Esophagus squamous epithelium (tissue), 5 donors: ENCODE results near the gene IGSF9. TPM values are rescaled to one million over a fixed set of nuclear protein-coding genes. Genes with fewer than 3 reads are reported as not detected.

Experiments
- DNase-seq: peaks from one replicate; lab custom pipeline; 2025; lab: John Stamatoyannopoulos, UW
- H3K27ac ChIP-seq, 4 donors: fragments of 200-600 bp; sonication (generic); one replicate each; pipeline ENCODE4 v1.5.1; 2016 to 2019; ENCODE audit warnings: mild to moderate bottlenecking in 1 of 4
- H3K27me3 ChIP-seq, 4 donors: fragments of 200-600 bp; sonication (generic); 1 replicate in 3 of 4; 2 replicates in 1 of 4; pipeline versions ENCODE4 v1.5.1 to v1.6.0; 2017 to 2021; ENCODE audit warnings: antibody characterized with exemption in 1 of 4
- H3K36me3 ChIP-seq, 3 donors: fragments of 200-600 bp; sonication (generic); one replicate each; pipeline ENCODE4 v1.5.1; 2016 to 2019
- H3K4me1 ChIP-seq, 3 donors: fragments of 200-600 bp; sonication (generic); one replicate each; pipeline ENCODE4 v1.5.1; 2017 to 2019
- H3K4me3 ChIP-seq, 4 donors: fragments of 200-600 bp; sonication (generic); 1 replicate in 3 of 4; 2 replicates in 1 of 4; pipeline ENCODE4 v1.5.1; 2016 to 2019; ENCODE audit warnings: mild to moderate bottlenecking in 2 of 4, moderate library complexity in 1 of 4
- H3K9me3 ChIP-seq, 3 donors: fragments of 200-600 bp; sonication (generic); one replicate each; pipeline ENCODE4 v1.5.1; 2016 to 2019
- POLR2A ChIP-seq, 4 donors: fragments of 450-650 bp; IDR thresholded peaks; one replicate each; pipeline ENCODE4 v1.6.1; 2017; ENCODE audit warnings: antibody characterized with exemption in 4 of 4, mild to moderate bottlenecking in 4 of 4, moderate library complexity in 3 of 4
- WGBS, 2 donors: methylation state at CpG; one replicate each; pipeline ENCODE4 v1.1.5; 2018; 5-methylcytosine and 5-hydroxymethylcytosine counted together
- intact Hi-C: fragments of 100-400 bp; cut with DNase I; formaldehyde crosslinking; loops from one replicate; pipeline ENCODE4 v1.15.0; 2022
- total RNA-seq, 4 donors: library from RNA; depleted of rRNA; stranded (reverse); fragments of >200 nt; gene quantifications; one replicate each; pipeline ENCODE4 v1.1.0, GENCODE V29; 2016
- TF ChIP-seq, protein P1 (sequence below), 6 experiments: fragments of 450-650 bp in 4 of 6; fragments of 200-600 bp in 2 of 6; sonication (generic) in 2 of 6; IDR thresholded peaks; one replicate each; pipeline ENCODE4 v1.5.1; 2016 to 2019; ENCODE audit warnings: antibody characterized with exemption in 6 of 6, mild to moderate bottlenecking in 4 of 6, moderate library complexity in 4 of 6
- donor health status: DM: yes; HTN: yes; CAD: no.

Gene IGSF9
- total RNA-seq, 4 donors from 2014 or later, result 4.2 to 12.0 (median 8.8) TPM

- no peak for DNase-seq
- intact Hi-C loops, result loop anchor here (10.0 kb wide), 1 partner anchor 149 kb away; the partner anchor contains the start of gene KCNJ9
- 77 to 81% methylated on average over 6 to 10 of the region's 11 CpGs for WGBS, 2 donors
Observed at GRCh38 chr1:159935305-159935704, 10.1 kb downstream of the IGSF9 start.

DNA sequence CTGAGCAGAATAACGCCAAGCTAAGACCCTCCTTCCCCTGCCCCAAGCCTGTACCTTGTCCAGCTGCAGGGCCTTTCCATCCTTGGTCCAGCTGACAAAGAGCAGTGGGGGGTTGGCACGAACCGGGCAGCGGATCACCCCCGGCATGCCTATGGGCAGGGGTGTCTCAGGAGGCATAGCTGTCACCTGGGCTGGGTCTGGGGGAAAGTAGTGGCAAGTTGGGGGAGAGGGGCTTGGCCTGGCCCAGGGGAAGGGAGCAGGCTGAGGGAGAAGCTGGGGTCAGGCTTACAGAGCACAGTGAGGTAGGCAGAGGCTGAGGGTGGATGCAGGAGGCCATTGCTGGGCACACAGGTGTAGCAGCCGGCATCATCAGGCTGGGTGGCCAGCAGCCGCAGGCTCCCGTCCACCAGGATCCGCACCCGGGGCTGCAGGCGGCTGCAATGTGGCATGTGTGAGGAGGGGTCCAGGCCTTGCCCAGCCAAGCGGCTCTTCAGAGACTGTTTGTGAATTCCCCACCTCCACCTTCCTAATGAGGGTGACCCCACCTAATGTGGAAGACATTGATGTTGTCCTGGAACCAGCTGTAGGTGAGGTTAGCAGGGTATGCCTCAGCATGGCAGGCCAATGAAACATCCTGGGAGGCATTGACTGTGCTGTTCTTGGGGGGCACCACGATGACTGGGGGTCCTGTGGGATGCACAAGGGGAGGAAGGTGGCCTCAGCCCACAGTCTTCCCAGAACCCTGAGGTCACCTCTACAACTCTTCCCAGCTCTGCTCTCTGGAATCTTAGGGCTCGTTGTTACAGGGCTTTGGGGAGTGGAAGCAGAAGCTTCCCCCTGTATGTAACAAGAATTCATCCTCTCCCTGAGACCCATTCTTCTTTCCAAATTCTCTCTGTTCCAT is 11.0 kb downstream of the IGSF9 start:
- no peak overlapping the region for H3K4me3 ChIP-seq
- peaks cover 26 to 73% (median 31%) of the 10 kb centered on the region in 3 donors for H3K4me1 ChIP-seq
- H3K27me3 ChIP-seq, result peaks cover 0 to 9% (median 0%) of the 10 kb centered on the region in 4 donors
- WGBS, 2 donors, result 74 to 89% methylated on average over 3 to 10 of the region's 14 CpGs
- no peak for DNase-seq
- H3K36me3 ChIP-seq, result peaks cover 0 to 18% (median 0%) of the 10 kb centered on the region in 3 donors
- H3K27ac ChIP-seq, result no peak overlapping the region
- H3K9me3 ChIP-seq, result no peaks in the 10 kb centered on the region
- no peak for TF ChIP-seq POLR2A (IDR thresholded peaks at IDR 0.05)
- intact Hi-C loops, result loop anchor here (10.0 kb wide), 1 partner anchor 150 kb away; the partner anchor contains the start of gene KCNJ9

More at GRCh38 chr1:159935305-159935704, 10.1 kb downstream of the IGSF9 start:
- Histone ChIP-seq H3K4me1 (peaks cover 30 to 77% (median 38%) of the 10 kb centered on the region in 3 donors), H3K27me3 (peaks cover 0 to 9% (median 0%) of the 10 kb centered on the region in 4 donors), H3K9me3 (no peaks in the 10 kb centered on the region), H3K4me3 (no peak overlapping the region), H3K27ac (no peak overlapping the region), H3K36me3 (peaks cover 0 to 9% (median 0%) of the 10 kb centered on the region in 3 donors)
- TF ChIP-seq, protein P1, sequence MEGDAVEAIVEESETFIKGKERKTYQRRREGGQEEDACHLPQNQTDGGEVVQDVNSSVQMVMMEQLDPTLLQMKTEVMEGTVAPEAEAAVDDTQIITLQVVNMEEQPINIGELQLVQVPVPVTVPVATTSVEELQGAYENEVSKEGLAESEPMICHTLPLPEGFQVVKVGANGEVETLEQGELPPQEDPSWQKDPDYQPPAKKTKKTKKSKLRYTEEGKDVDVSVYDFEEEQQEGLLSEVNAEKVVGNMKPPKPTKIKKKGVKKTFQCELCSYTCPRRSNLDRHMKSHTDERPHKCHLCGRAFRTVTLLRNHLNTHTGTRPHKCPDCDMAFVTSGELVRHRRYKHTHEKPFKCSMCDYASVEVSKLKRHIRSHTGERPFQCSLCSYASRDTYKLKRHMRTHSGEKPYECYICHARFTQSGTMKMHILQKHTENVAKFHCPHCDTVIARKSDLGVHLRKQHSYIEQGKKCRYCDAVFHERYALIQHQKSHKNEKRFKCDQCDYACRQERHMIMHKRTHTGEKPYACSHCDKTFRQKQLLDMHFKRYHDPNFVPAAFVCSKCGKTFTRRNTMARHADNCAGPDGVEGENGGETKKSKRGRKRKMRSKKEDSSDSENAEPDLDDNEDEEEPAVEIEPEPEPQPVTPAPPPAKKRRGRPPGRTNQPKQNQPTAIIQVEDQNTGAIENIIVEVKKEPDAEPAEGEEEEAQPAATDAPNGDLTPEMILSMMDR (IDR thresholded peaks at IDR 0.05), result no peak
- TF ChIP-seq POLR2A (IDR thresholded peaks at IDR 0.05), result no peak

DNA sequence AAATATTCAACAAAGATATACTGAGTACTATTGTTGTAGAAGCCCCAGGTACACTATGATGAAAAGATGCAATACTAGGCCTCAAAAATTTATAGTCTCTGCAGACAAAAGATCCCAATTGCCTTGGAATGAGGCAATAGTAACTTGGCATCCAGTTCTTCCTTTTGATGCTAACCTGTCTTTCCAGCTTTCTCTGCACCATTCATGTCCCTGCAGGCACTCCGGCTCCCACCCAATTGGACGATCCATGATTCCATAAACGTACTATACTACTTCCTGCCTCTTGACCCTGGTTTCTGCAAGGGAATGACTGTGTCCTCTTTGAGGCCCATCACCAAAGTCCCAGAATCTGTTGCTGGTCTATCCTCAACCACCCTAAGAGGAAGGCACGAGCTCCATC is 12.1 kb downstream of the IGSF9 start:
- WGBS, 2 donors, result 39% methylated on average over 4 of the region's 4 CpGs
- DNase-seq, result no peak
- Histone ChIP-seq H3K27ac (peak overlapping the region in 3 of 4 donors; percentile 23 to 57 (median 55)), H3K4me1 (peaks cover 25 to 70% (median 26%) of the 10 kb centered on the region in 3 donors), H3K4me3 (no peak overlapping the region), H3K9me3 (no peaks in the 10 kb centered on the region), H3K27me3 (peaks cover 0 to 9% (median 0%) of the 10 kb centered on the region in 4 donors), H3K36me3 (peaks cover 0 to 29% (median 0%) of the 10 kb centered on the region in 3 donors)
- TF ChIP-seq, protein P1 (IDR thresholded peaks at IDR 0.05), result no peak
- TF ChIP-seq POLR2A (IDR thresholded peaks at IDR 0.05), result no peak
- intact Hi-C loops, result loop anchor here (10.0 kb wide), 1 partner anchor 151 kb away; the partner anchor contains the start of gene KCNJ9

GRCh38 chr1:159932296-159933285 is 12.8 kb downstream of the IGSF9 start:
- H3K36me3 ChIP-seq, result peaks cover 0 to 36% (median 0%) of the 10 kb centered on the region in 3 donors
- peaks cover 21 to 67% (median 24%) of the 10 kb centered on the region in 3 donors for H3K4me1 ChIP-seq
- WGBS, 2 donors, result 54 to 55% methylated on average over 5 to 8 of the region's 16 CpGs
- H3K4me3 ChIP-seq, result no peak overlapping the region
- H3K9me3 ChIP-seq, result no peaks in the 10 kb centered on the region
- TF ChIP-seq POLR2A (IDR thresholded peaks at IDR 0.05), result no peak
- TF ChIP-seq, protein P1 (IDR thresholded peaks at IDR 0.05), result no peak
- no peak for DNase-seq
- peak overlapping the region in 3 of 4 donors; percentile 23 to 57 (median 55) for H3K27ac ChIP-seq
- intact Hi-C loops, result loop anchor here (10.0 kb wide), 1 partner anchor 152 kb away; the partner anchor contains the start of gene KCNJ9
- peaks cover 0 to 9% (median 0%) of the 10 kb centered on the region in 4 donors for H3K27me3 ChIP-seq

DNA sequence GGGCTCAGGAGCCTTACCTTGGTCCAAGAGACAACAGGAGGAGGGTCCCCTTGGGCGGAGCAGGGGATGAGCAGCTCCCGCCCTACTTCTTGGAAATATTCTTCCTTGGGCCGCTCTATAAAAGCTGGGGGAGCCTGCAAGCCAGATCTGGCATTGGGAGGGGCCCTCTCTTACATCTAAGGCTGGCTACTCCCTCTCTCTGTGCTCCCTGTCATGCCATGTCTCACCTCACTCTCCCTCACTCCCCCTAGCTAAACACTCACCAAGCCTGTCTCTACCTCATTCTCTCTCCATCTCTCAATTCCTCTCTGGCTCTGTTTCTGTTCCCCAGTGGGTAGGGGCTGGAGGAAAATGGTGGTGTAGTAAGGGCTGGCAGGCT is 13.6 kb downstream of the IGSF9 start:
- H3K27me3 ChIP-seq, result peaks cover 0 to under 1% (median 0%) of the 10 kb centered on the region in 4 donors
- no peak overlapping the region for H3K4me3 ChIP-seq
- intact Hi-C loops, result loop anchor here (10.0 kb wide), 1 partner anchor 153 kb away; the partner anchor contains the start of gene KCNJ9
- H3K9me3 ChIP-seq, result no peaks in the 10 kb centered on the region
- TF ChIP-seq, protein P1 (IDR thresholded peaks at IDR 0.05), result no peak
- no peak for TF ChIP-seq POLR2A (IDR thresholded peaks at IDR 0.05)
- no peak overlapping the region for H3K27ac ChIP-seq
- peaks cover 14 to 62% (median 19%) of the 10 kb centered on the region in 3 donors for H3K4me1 ChIP-seq
- WGBS, 2 donors, result 80 to 100% methylated on average over 2 to 3 of the region's 3 CpGs
- H3K36me3 ChIP-seq, result peaks cover 0 to 43% (median 0%) of the 10 kb centered on the region in 3 donors
- DNase-seq, result no peak
